OCI-LY3 (cell line): Measurements from ENCODE around the gene PAF1.

Experiments used
- H2AFZ ChIP-seq: fragments of 200-600, 300-600 bp; shearing (Covaris generic); 2 replicates; pipeline ENCODE4 v1.6.0; 2014; ENCODE audit warnings: antibody characterized with exemption, low read depth, low read length
- H3K27ac ChIP-seq: fragments of 200-600, 300-600 bp; sonication (generic); 2 replicates; pipeline ENCODE4 v1.5.1; 2014; ENCODE audit warnings: mild to moderate bottlenecking, low read length, moderate library complexity, mixed read lengths
- H3K27me3 ChIP-seq: fragments of 200-600, 300-600 bp; sonication (generic); 2 replicates; pipeline ENCODE4 v1.6.1; 2014; ENCODE audit warnings: low read depth, low read length, mixed read lengths
- H3K36me3 ChIP-seq: fragments of 200-600, 300-600 bp; sonication (generic); replicated peaks from 2 replicates; pipeline ENCODE3; 2014; ENCODE audit warnings: low read depth, low read length, mixed read lengths
- H3K4me1 ChIP-seq: fragments of 300-600, 200-600 bp; sonication (generic); 2 replicates; pipeline ENCODE4 v1.6.1; 2014; ENCODE audit warnings: low read length, mixed read lengths
- H3K4me2 ChIP-seq: fragments of 200-600, 300-600 bp; sonication (generic); 2 replicates; pipeline ENCODE4 v1.6.1; 2014; ENCODE audit warnings: low read length, mixed read lengths
- H3K4me3 ChIP-seq: fragments of 300-600, 200-600 bp; sonication (generic); 2 replicates; pipeline ENCODE4 v1.5.1; 2014; ENCODE audit warnings: antibody characterized with exemption, mild to moderate bottlenecking, low read length, moderate library complexity
- H3K79me2 ChIP-seq: fragments of 300-600, 200-600 bp; shearing (Covaris generic); 2 replicates; pipeline ENCODE4 v1.6.1; 2014; ENCODE audit warnings: mild to moderate bottlenecking, low read length, mixed read lengths
- H3K9ac ChIP-seq: fragments of 300-600, 200-600 bp; shearing (Covaris generic); 2 replicates; pipeline ENCODE4 v1.6.0; 2014; ENCODE audit warnings: mild to moderate bottlenecking, low read length, moderate library complexity
- H3K9me3 ChIP-seq: fragments of 200-600, 300-600 bp; shearing (Covaris generic); 2 replicates; pipeline ENCODE4 v1.6.1; 2014; ENCODE audit warnings: low read length, mixed read lengths; ENCODE audit not compliant: insufficient read depth
- H4K20me1 ChIP-seq: fragments of 200-600, 300-600 bp; sonication (generic); 2 replicates; pipeline ENCODE4 v1.6.1; 2016; ENCODE audit warnings: low read length, mixed read lengths; ENCODE audit not compliant: insufficient read depth
- EZH2phosphoT487 ChIP-seq: fragments of 200-600 bp; shearing (Covaris generic); IDR thresholded peaks from 2 replicates; pipeline ENCODE4 v1.6.1; 2018; ENCODE audit warnings: antibody characterized with exemption, mixed run types, low read depth
- TF ChIP-seq, protein P1 (sequence below): fragments of 200-600, 300-600 bp; sonication (generic); IDR thresholded peaks from 2 replicates; pipeline ENCODE4 v1.5.1; 2014; ENCODE audit warnings: antibody characterized with exemption, low read length, low read depth

PAF1 gene

GRCh38 chr19:39407410-39407659 lies 16.4 kb upstream of the PAF1 start:
- Histone ChIP-seq H2AFZ (no peak overlapping the region), H3K4me2 (peak overlapping the region; percentile 96), H3K4me3 (peak overlapping the region; percentile 88), H4K20me1 (peaks cover 18% of the 10 kb centered on the region), H3K9ac (peak overlapping the region; percentile 97), H3K9me3 (no peaks in the 10 kb centered on the region), H3K36me3 (peaks cover 22% of the 10 kb centered on the region), H3K27ac (peak overlapping the region; percentile 93), H3K4me1 (peaks cover 54% of the 10 kb centered on the region), H3K27me3 (no peaks in the 10 kb centered on the region), H3K79me2 (peaks cover 37% of the 10 kb centered on the region)
- TF ChIP-seq, protein P1, sequence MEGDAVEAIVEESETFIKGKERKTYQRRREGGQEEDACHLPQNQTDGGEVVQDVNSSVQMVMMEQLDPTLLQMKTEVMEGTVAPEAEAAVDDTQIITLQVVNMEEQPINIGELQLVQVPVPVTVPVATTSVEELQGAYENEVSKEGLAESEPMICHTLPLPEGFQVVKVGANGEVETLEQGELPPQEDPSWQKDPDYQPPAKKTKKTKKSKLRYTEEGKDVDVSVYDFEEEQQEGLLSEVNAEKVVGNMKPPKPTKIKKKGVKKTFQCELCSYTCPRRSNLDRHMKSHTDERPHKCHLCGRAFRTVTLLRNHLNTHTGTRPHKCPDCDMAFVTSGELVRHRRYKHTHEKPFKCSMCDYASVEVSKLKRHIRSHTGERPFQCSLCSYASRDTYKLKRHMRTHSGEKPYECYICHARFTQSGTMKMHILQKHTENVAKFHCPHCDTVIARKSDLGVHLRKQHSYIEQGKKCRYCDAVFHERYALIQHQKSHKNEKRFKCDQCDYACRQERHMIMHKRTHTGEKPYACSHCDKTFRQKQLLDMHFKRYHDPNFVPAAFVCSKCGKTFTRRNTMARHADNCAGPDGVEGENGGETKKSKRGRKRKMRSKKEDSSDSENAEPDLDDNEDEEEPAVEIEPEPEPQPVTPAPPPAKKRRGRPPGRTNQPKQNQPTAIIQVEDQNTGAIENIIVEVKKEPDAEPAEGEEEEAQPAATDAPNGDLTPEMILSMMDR = no peak
- no peak for TF ChIP-seq EZH2phosphoT487

DNA sequence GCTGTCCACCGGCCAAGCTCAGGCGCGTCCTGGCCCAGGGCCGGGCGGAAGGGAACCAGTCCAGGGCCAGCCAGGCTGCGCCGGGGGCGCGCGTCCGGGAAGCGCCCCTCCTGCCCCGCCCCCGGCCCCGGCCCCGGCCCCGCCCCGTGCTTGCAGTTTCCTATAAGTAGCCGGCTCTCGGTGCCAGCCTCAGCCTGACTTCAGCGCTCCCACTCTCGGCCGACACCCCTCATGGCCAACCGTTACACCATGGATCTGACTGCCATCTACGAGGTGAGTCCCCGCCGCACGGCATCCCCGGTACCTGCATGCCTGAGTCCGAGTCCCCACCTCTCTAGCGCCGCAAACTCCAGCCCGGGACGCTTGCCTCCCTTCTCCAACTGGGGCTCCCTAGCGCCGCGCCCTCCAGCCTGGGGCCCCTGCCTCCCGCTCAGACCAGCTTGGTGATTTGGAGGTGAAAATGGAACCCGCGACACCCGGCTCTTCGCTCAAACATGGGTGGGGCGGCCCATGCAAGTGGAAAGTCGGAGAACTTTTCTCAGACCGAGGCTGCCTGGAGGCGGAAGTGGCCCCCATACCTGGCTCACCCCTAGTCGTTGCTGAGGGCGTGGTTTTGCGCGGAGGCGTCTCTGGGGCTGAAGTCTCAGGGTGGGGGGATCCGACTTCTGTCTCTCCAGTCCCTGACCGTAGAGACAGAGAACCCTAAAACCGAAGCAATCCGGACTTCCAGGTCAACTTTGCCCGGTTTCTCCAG lies 15.9 kb upstream of the PAF1 start, which contains the start of gene ZFP36:
Gene ZFP36 (plus strand): TSS at position 192 of the 754 bp plus-strand sequence. CDS start 58 bp downstream, at position 250.
- H3K9me3 ChIP-seq = no peaks in the 10 kb centered on the region
- no peaks in the 10 kb centered on the region for H3K27me3 ChIP-seq
- H3K4me1 ChIP-seq = peaks cover 60% of the 10 kb centered on the region
- TF ChIP-seq, protein P1 = no peak; the same call in 1 of the 2 replicates
- TF ChIP-seq EZH2phosphoT487 = no peak
- H4K20me1 ChIP-seq = peaks cover 18% of the 10 kb centered on the region
- peak within 1 kb of the TSS; percentile 96 for H3K4me2 ChIP-seq
- H3K9ac ChIP-seq = peak within 1 kb of the TSS; percentile 97
- peak within 1 kb of the TSS; percentile 93 for H3K27ac ChIP-seq
- no peak within 1 kb of the TSS for H2AFZ ChIP-seq
- H3K4me3 ChIP-seq = peak within 1 kb of the TSS; percentile 88
- peaks cover 37% of the 10 kb centered on the region for H3K79me2 ChIP-seq
- peaks cover 22% of the 10 kb centered on the region for H3K36me3 ChIP-seq

- H3K79me2 ChIP-seq = peaks cover 37% of the 10 kb centered on the region
- peaks cover 18% of the 10 kb centered on the region for H4K20me1 ChIP-seq
- no peak overlapping the region for H2AFZ ChIP-seq
Observed at GRCh38 chr19:39405958-39406655, 15.2 kb upstream of the PAF1 start.

More at GRCh38 chr19:39405958-39406655, 15.2 kb upstream of the PAF1 start:
- Histone ChIP-seq H3K9ac (peak overlapping the region; percentile 97), H3K9me3 (no peaks in the 10 kb centered on the region), H3K27ac (peak overlapping the region; percentile 93), H3K4me2 (peak overlapping the region; percentile 96), H3K27me3 (no peaks in the 10 kb centered on the region), H3K36me3 (peaks cover 22% of the 10 kb centered on the region), H3K4me1 (peaks cover 61% of the 10 kb centered on the region), H3K4me3 (peak overlapping the region; percentile 88)
- TF ChIP-seq, protein P1 = no peak
- TF ChIP-seq EZH2phosphoT487 = no peak
